GM04504 (cell line): Measurements from ENCODE around the gene CXCR5.
A peak's percentile ranks its signal among the peaks of the same experiment; 100 is the strongest.
"Not testable (repeated sequence)": the region's sequence is repeated elsewhere in the genome, so short reads cannot be mapped to it uniquely, and the experiment has no call there.

Source experiments
- DNase-seq: peaks from one replicate; pipeline ENCODE4 v3.0.0-alpha.2; 2012; ENCODE audit warnings: low read depth

Gene CXCR5, protein sequence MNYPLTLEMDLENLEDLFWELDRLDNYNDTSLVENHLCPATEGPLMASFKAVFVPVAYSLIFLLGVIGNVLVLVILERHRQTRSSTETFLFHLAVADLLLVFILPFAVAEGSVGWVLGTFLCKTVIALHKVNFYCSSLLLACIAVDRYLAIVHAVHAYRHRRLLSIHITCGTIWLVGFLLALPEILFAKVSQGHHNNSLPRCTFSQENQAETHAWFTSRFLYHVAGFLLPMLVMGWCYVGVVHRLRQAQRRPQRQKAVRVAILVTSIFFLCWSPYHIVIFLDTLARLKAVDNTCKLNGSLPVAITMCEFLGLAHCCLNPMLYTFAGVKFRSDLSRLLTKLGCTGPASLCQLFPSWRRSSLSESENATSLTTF

DNA sequence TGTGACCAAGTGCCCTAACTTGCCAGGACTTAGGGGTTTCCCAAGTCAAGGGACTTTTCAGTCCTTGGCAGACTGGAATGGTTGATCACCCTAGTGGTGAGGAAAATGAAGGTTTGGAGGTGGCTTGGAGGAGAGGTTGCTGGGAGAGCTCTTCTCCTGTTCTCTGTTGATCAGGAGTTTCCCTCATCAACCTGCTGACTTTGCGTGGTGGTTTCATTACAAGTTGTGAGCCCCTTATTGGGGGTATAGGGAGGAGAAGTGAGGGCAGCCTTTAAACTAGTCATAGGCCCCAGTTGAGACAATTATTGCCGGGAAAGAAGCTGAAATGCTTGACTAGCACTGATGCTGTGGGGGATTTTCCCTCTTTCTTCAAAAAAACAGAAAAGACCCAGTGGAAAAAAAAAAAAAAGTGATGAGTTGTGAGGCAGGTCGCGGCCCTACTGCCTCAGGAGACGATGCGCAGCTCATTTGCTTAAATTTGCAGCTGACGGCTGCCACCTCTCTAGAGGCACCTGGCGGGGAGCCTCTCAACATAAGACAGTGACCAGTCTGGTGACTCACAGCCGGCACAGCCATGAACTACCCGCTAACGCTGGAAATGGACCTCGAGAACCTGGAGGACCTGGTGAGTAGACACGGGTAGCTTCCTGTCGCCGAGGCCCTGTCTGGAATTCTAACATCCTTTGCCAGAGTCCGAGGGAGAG, at the start of gene CXCR5:
Gene CXCR5, plus strand, starts transcription at position 525 of the 704 bp plus-strand sequence. Its CDS starts 50 bp downstream, at position 575.
- DNase-seq: no peak

DNA sequence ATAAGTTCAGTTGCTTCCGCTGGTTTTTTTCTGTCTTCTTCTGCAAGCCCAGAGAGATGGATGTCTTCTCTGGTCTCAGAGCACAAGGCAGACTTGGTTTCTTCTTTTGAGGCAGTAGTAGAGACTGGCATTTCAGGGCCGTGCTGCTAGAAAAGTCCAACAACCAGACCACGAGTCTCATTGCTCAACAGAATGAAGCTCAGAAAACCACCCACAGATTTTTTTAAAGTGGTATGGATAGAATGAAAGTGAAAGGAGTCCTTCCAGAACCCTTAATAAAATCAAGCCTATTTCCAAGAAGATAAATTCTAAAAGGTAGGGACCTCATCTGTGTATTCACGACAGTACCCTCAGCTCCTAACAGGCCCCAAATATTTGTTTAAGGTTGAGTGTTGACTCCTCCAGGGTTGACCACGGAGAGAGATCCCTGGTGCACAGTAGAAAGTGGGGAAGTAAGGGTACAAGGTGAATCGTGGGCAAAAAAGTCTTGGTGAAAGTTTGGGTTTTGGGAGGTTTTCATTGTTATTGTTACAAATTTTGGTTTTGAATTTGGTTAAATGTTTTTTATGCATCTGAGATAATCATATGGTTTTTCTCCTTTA, 49.2 kb upstream of the CXCR5 start:
- DNase-seq: no peak

DNA sequence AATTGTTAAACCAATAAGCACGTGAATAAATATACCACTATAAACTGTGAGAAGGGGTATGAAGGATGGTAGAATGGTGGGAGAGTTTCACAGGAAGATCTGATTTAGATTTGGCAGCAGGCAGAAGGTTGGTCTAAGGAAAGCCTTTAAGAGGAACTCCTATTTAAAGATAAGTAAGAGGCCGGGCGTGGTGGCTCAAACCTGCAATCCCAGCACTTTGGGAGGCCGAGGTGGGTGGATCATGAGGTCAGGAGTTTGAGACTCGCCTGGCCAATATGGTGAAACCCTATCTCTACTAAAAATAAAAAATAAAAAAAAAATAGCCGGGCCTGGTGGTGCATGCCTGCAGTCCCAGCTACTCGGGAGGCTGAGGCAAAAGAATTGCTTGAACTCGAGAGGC, 45.8 kb upstream of the CXCR5 start:
- DNase-seq: no peak

DNA sequence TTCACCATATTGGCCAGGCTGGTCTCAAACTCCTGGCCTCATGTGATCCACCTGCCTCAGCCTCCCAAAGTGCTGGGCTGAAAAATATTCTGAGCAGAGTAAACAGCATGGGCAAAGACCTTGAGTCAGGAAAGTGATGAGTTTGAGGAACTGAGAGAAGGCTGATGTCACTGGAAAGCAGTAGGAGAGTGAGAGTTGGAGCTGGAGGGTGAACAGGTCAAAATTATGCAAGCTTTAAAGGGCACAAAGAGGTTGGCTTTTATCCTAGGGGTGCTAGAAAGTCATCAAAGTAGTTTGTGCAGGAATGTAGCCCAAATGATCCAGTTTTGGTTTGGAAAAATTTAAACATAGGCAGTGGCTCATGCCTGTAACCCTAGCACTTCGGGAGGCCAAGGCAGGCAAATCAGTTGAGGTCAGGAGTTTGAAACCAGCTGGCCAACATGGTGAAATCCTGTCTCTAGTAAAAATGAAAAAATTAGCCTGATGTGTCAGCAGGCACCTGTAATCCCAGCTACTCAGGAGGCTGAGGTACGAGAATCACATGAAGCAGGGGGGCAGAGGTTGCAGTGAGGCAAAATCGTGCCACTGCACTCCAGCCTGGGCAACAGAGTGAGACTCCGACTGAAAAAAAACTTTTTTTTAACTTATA, 44.7 kb upstream of the CXCR5 start:
- no peak for DNase-seq

DNA sequence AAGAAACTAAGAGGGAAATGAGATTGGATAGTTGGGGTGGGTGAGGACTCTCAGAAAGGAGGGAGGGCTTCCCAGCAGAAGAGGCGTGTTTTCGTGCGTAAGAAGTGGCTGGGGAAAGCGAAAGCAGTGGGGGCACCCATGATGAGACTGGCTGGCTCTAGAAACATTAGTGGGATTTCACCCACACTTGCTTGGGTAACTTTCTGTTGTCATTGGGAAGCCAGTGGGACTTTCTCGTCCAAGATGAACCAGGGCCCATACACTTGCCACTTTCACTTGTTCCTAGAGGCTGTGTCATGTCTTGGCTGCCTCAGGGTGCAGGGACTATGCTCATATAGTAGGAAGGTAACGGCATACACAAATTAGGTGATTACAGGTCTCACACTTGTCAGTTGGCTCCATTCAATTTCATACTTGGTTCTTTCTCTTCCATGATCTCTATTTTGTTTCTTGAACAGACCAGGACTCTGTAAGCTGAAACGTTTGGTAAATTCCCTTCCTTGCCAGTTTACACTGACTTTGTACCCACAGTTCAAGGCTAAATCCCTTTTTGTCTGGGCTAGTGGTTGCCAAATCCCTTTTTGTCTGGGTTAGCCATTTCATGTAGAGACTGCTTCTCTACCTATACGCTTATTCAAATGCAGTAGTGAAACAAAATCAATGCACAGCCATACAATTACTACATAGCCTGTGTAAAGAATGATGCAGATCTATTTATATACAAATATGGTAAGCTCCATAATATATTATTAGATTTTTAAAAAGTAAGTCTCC, 42.0 kb upstream of the CXCR5 start:
- no peak for DNase-seq

DNA sequence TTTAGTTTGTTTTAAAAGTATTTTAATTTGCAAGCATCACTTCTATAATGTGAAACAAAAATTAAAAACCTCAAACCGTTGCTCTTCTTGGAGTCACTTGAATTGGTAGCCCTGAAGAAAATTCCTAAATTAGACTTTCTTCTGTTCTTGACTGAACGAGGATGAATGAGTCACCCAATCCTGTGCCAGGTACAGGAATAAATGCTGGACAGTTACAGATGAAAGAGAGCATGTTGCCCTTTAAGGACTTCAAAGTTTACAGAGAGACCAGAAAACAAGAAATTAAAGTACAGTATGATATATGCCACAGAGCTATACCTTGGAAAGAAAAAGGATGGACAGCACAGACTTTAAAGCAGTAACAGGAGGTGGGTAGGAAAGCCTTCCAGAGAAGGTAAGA, 41.3 kb upstream of the CXCR5 start:
- no peak for DNase-seq

DNA sequence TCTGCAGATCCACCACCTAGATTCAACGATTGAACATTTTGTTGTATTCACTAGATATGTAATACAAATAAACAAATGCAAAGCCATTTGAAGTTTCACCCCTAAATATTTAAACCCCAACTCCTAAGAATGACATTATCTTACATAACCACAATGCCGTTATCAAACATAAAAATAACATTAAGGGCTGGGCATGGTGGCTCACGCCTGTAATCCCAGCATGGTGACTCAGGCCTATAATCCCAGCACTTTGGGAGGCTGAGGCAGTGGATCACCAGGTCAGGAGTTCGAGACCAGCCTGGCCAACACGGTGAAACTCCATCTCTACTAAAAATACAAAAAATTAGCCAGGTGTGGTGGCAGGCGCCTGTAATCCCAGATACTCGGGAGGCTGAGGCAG, 40.8 kb upstream of the CXCR5 start:
- DNase-seq: not testable (repeated sequence)

DNA sequence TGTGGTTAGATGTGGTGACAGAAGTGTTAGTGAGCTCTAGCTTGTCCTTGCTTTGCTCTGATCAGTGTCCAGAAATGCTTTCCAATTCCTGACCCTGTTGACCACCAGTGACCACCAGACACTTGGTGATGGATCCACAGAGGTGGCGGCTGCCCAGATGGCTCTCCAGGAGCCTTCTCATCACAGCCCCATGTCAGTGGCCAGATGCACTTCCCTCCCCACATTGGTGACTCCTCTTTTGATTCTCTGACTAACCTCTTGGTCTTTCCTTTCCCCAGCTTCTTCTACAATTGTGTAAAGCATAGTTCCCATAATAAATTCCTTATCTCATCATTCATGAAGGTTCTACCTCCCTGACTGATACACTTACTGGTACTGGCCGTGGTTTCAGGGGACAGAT, 40.1 kb upstream of the CXCR5 start:
- DNase-seq: no peak

DNA sequence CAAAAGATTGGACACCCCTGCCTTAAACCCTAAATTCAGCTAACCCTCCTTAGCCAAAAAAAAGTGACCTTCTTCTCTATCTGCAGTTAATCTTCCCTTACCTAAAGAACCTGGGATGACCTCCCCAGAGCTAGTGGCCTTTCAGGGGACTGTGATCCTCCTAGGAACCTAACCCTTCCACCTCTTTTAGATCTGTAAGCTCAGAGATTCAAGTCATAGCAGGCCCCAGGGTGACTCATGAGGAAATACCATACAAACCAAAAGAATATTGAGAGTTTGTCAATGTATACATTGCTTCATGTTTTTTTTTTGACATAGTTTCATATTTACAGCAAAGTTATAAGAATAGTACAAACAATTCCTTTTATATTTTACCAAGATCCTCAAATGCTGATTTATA, 38.3 kb upstream of the CXCR5 start:
- no peak for DNase-seq

DNA sequence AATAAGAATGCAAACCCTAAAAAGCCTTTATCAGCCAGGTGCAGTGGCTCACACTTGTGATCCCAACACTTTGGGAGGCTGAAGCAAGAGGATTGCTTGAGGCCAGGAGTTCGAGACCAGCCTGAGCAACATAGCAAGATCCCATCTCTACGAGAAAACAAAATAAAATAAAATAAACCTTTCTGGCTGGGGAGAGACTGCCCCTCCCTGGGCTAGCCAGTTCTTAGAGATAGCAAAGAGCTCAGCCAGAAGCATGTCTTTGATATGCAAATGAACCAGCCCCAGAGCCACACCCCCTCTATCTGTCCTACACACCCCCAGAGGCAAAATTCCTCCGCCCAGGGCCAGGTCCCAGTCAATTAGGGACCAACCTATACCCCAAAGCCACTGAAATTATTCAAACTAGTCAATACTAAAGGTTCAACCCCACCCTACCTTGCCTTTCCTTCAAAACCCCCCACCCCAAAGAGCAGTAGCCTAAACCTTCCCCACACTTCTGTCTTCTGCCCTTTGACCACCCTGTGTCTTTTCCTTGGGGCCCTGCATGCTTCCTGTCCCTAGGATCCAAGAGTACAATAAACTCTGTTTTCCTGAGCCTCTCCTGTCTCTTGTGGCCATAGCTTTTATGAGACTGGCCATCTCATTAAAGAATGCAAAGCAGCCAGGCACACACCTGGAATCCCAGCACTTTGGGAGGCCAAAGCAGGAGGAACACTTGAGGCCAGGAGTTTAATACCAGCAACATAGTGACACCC, 37.3 kb upstream of the CXCR5 start:
- no peak for DNase-seq

DNA sequence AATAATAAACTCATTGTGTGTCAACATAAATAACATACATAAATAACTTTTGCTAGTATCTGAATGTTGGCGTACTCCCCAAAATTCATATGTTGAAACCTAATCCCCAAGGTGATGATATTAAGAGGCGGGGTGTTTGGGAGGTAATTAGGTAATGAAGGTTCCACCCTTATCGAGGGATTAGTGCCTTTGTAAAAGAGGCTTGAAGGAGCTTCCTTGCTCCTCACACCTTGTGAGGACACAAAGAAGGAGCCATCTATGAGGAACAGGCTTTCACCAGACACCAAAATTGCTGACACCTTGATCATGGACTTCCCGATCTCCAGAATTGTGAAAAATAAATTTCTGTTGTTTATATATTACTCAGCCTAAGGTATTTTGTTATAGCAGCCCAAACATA, 33.9 kb upstream of the CXCR5 start:
- no peak for DNase-seq

DNA sequence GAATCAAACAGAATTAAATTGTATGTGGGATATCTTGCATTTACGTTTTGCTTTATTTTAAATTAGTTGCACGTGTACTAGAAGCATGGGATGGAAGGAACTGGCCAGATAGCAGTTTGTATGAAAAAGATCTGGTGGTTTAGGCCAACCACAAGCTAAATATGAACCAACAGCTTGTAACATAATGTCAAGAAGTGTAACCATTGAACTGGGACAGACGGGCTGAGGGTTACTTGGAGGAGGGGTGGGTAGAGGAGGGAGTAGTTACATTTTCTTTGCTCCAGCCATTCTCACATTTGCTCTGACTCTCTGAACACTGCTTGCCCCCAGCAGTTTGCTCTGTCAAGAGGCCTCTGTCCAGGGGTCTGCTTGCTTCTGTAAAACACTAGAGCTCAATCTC, 31.7 kb upstream of the CXCR5 start:
- no peak for DNase-seq

DNA sequence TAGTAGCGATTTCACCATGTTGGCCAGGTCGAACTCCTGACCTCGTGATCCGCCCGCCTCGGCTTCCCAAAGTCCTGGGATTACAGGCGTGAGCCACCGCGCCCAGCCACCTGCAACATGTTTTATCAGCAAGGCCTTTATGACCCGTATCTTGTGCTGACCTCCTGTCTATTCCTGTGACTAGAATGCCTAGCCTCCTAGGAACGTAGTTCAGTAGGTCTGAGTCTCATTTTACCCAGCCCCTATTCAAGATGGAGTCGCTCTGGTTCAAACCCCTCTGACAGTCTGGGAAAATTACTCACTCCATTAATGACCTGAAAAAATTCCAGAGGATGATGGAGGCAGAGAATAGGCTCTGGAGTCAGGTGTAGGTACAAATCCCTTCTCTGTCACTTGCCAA, 30.0 kb upstream of the CXCR5 start:
- DNase-seq: no peak

DNA sequence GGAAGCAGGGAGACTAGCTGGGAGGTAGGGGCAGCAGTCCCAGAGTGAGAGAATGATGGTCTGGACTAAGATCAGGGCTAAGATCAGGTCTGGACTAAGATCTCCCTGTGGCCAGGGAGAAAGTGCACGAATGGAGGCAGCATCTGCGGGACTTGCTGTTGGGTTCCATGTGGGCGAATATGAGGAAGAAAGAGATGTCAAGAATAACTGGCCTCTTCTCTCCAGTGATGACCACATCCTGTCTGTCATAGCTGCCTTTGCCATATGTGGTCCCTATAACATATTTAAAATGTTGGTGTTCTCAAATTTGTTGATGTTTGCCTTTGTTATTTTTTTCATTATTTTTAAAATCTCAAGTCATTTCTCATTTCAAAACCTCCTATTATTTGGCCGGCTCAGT, 27.4 kb upstream of the CXCR5 start:
- DNase-seq: no peak

DNA sequence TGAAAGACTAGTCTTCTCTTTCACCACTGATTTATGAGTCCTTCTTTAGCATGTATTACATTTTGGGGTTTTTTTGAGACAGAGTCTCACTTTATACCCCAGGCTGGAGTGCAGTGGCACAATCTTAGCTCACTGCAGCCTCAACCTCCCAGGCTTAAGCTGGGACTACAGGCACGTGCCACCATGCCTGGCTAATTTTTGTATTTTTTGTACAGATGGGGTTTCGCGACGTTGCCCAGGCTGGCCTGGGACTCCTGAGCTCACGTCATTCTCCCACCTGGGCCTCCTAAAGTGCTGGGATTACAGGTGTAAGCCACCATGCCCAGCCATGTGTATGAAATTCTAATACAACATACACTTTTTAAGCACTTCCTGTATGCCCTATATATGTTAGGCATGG, 26.3 kb upstream of the CXCR5 start:
- DNase-seq: no peak

DNA sequence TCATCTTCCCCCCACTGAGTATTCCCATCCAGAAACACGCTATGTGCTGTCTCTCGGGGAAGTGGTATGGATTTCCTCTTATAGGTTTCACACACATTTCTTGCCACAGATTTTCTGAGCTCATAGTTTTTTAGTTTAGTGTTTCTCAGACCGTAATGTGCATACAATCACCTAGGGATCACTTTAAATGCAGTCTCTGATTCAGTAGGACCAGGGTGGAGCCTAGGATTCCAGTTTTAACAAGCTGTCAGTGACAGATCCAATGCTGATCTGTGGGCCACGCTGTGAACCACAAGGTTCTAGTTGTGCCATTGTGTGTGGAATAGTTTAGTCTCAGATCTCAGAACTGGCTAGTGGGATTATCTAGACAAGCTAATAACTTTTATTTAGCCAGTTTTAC, 23.7 kb upstream of the CXCR5 start:
- DNase-seq: no peak

DNA sequence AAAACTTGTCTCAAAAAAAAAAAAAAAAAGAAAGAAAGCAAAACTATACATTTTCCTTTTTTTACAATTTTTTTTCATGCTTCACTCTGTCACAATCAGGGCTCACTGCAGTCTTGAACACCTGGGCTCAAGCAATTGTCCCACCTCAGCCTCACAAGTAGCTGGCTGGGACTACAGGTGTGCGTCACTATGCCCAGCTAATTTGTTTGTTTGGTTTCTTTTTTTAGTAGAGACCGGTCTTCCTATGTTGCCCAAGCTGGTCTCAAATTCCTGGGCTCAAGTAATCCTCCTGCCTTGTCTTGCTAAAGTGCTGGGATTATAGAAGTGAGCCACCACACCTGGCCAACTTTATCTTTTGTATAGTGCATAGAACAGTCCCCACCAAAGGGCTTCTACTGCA, 15.0 kb upstream of the CXCR5 start:
- DNase-seq: no peak

DNA sequence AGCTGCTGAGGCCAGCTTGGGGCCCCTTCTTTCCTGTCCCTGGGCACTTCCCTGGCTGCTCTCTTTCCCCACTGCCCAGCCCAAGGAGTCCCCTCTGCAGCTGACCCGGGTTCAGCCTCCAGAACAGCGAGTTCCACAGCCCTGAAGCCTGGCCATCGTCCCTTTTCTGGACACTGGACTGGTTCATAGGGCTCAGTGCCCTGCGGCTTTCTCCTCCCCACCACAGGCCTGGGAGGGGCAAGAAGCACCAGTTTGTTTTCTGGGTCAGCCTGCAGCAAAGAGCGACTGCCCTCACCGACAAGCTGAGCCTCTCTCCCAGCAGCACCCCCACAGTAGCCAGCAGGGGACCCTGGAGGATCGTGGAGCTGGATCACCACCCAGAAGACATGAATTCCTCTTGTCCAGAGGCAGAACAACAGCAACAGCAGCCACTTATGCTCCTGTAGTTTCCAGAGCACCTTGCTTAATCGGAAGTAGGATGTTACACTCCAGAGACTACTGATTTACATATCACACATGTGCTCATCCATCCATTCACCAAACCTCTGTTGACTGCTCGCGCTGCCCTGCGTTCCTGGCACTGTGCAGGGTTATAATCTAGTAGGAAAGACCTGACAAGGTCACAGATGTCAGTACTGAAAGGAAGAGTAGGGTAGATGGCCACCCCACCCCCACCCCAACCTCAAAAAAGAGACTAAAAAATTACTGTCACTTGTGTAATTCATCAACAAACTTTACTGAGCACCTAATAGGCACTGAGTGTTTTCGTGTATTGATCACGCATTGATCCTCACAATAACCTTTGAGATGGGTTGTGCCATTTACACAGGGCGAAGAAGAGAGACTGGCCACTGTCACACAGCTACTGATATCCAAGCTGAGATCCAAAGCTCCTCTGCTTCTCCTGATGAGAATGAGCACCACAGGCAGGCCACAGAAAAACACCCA, 13.0 kb upstream of the CXCR5 start:
- peak; percentile 16 for DNase-seq

DNA sequence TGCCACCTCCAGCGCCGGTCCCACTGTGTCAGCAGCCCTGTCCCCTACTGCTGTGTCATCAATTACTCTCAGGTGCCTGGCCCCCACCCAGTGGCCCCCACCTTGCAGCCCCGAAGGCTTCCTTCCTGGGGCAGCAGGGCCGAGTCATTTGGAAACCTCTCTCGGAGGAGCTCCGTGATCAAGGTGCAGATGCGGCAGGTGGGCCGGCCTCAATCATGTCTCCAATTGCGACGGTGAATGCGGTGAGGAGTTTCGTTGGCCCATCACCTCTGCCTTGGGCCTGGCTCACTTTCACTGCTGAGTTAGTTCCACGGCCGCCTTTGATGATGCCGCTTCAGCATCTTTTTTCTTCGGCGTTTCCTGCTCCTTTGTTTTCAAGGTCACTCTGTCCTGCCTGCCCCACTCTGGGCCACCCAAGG, 11.3 kb upstream of the CXCR5 start:
- no peak for DNase-seq

DNA sequence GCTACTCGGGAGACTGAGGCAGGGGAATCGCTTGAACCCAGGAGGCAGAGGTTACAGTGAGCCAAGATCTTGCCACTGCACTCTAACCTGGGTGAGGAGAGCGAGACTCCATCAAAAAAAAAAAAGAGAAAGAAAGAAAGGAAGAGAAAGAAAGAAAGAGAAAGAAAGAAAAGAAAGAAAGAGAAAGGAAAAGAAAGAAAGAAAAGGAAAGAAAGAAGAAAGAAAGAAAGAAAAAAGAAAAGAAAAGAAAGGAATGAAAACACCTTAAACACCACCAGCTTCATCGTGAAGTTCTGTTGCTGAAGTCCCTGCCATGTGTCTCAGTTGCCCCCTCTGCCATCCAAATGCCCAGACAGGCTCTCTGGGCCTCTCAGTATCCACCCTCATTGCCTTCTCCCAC, 9.9 kb upstream of the CXCR5 start:
- no peak for DNase-seq
